Choroid plexus epithelial cell (primary cell): ENCODE measurements around the gene PTGES2.

Source experiments
- DNase-seq: peaks from one replicate; pipeline ENCODE4 v3.0.0-alpha.2; 2010; ENCODE audit warnings: low read depth
- H3K4me3 ChIP-seq: 2 replicates; pipeline ENCODE4 v1.5.1; 2011; ENCODE audit warnings: low read depth, mild to moderate bottlenecking, control low read depth, low read length, moderate library complexity
- TF ChIP-seq, protein P1 (sequence below): conservative IDR thresholded peaks from 2 replicates; pipeline ENCODE4 v1.5.1; 2011; ENCODE audit warnings: low read depth, mild to moderate bottlenecking, control low read depth, inconsistent platforms, low read length, moderate library complexity

PTGES2 gene

DNA sequence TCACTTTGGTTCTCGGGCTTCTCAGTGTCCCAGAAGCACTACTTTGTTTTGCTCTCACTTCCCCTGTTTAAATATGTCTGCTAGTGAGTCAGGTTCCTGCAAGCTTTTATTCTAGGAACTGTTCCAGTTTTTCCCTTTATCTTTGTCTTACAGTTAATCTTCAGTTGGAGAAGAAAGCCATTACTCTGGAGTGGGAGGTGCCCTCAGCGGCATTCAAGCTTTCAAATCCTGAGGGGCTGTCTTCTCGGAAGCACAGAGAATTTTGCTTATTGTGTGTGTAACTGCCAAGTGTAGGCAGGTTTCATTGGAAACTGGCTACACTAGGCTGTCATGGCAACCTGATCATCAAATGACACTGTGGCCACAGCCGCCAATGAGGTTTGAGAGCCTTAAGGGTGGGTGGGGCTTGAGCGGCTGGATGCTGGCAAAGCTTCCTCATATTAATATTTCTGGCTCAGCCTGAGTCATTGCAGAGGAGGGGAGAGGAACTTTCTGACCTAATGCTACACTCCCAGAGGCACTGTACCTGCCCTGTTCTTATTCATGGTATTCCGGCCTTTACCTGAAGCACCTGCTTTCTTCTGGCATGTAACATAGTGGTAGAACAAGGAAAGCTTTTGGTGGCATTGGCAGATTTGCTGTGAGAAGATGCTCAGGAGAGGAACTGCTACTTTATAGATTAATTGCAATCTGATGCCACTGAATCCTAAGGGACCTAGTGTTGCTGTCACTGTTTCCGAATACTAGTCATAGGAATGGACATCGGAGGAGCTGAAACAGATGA is 33.2 kb downstream of the PTGES2 start:
- TF ChIP-seq, protein P1, sequence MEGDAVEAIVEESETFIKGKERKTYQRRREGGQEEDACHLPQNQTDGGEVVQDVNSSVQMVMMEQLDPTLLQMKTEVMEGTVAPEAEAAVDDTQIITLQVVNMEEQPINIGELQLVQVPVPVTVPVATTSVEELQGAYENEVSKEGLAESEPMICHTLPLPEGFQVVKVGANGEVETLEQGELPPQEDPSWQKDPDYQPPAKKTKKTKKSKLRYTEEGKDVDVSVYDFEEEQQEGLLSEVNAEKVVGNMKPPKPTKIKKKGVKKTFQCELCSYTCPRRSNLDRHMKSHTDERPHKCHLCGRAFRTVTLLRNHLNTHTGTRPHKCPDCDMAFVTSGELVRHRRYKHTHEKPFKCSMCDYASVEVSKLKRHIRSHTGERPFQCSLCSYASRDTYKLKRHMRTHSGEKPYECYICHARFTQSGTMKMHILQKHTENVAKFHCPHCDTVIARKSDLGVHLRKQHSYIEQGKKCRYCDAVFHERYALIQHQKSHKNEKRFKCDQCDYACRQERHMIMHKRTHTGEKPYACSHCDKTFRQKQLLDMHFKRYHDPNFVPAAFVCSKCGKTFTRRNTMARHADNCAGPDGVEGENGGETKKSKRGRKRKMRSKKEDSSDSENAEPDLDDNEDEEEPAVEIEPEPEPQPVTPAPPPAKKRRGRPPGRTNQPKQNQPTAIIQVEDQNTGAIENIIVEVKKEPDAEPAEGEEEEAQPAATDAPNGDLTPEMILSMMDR, result no peak
- H3K4me3 ChIP-seq, result no peak overlapping the region
- DNase-seq, result peak; percentile 98

DNA sequence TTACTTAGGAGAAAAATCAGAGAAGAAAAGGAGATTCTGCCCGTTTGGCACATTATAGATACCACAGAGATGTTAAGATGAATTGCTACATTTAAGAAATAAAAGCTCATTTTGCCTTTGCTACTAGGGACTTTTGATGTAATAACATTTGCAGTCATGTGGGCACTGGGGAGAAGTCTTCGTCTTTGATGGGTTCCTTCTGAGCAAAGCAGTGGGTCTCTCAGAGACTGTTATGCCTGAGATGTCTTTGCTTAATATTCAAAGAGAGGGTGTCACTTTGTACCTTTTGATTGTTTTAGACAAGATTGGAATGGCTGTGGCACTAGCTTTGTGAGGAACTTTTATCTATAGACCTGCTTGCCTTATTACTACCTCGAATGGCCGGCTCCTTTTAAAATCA is 34.5 kb downstream of the PTGES2 start:
- H3K4me3 ChIP-seq, result no peak overlapping the region
- no peak for DNase-seq
- TF ChIP-seq, protein P1, result no peak

DNA sequence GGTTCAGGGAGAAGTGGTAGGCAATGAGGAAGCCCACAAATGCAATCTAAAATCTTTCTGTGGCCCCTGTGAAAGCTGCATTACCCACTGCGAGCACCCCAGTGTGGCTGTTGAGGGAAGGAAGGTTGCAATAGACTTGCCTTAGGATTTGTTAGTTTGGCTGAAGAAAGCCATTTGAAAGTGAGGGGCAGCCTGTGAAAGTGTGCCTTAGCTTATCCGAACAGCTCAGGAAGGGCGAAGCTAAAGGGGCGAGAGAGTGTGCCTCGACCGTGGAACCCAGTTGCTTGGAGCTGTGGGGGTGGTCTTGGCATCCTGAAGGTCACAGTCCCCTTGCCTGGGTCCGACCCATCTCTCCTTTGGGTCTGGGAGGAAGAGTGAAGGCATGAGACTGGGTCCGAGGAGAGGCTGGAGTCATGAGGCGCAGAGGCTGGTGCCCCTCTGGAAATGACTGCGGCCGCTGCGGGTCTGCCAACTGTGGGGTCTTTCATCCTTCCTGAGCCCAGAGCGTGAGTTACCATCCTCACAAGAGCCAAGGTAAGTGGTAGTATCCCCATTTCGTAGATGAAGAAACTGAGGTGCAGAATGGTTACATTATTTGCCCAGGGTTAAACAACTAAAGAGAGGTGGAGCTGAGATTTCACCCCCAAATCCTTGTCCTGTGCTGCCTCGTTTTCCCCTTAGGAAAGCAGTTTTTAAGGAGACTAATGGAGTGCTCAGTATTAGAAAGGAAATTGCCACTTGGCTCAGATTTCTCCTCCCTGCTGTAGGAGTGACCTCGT is 35.1 kb downstream of the PTGES2 start:
- TF ChIP-seq, protein P1, result no peak
- no peak overlapping the region for H3K4me3 ChIP-seq
- no peak for DNase-seq

DNA sequence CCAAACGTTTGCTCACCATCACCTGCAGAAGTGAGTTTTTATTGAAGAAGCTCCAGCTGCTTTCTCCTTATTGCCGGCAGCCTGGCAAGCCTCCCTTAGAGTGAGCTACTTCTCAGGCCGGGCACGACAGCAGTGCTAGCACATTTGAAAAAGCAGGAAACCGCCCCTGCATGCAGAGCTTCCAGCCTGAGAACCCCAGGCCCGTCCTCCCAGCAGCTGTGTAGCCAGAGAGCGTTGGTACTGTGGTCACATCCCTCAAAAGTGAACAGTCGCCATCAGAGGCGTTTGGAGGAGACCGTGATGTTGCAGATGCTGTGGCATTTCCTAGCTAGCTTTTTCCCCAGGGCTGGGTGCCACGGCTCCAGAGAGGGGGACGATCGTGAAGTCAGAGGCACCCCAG is 36.0 kb downstream of the PTGES2 start:
- TF ChIP-seq, protein P1, result no peak

GRCh38 chr9:128091144-128091543 is 36.4 kb downstream of the PTGES2 start:
- peak overlapping the region; percentile 18 for H3K4me3 ChIP-seq
- DNase-seq, result peak; percentile 90
- TF ChIP-seq, protein P1, result no peak

More for the DNA sequence above, 36.0 kb downstream of the PTGES2 start:
- no peak for DNase-seq
- H3K4me3 ChIP-seq, result peak overlapping the region; percentile 18

- DNase-seq, result no peak
- TF ChIP-seq, protein P1, result no peak
- no peak overlapping the region for H3K4me3 ChIP-seq
Observed at GRCh38 chr9:128089299-128089698, 38.2 kb downstream of the PTGES2 start.
